Right hindlimb (tissue), 1 donor: ENCODE measurements around the gene COL1A2.

Experiments
- DNase-seq: peaks from one replicate; pipeline ENCODE4 v3.0.0-alpha.2; 2018

COL1A2 gene

DNA sequence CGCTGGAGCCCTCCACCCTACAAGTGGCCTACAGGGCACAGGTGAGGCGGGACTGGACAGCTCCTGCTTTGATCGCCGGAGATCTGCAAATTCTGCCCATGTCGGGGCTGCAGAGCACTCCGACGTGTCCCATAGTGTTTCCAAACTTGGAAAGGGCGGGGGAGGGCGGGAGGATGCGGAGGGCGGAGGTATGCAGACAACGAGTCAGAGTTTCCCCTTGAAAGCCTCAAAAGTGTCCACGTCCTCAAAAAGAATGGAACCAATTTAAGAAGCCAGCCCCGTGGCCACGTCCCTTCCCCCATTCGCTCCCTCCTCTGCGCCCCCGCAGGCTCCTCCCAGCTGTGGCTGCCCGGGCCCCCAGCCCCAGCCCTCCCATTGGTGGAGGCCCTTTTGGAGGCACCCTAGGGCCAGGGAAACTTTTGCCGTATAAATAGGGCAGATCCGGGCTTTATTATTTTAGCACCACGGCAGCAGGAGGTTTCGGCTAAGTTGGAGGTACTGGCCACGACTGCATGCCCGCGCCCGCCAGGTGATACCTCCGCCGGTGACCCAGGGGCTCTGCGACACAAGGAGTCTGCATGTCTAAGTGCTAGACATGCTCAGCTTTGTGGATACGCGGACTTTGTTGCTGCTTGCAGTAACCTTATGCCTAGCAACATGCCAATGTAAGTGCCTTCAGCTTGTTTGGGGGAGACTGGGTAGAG is at the start of gene COL1A2:
Gene COL1A2 (plus strand): TSS at position 459 of the 704 bp plus-strand sequence. CDS start 137 bp downstream, at position 596.
- DNase-seq = peak; percentile 98

DNA sequence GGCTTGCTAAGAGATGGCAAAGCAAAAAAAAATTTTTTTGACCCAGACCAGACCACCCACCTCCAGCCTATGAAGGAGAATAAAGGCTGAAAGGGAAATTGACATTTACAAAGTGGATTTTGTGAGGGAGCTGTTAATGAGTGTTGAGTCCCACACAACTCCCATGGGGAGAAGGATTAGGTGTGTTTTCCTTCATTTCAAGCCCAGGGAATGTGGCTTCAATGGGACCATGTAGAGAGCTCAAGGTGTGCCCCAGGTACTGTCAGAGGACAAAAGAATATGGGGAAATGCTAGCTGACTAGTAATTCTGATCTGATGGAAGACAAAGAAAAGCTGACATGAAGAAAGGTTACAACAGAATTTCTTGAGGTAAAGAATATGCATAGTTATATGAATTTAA is 48.8 kb upstream of the COL1A2 start:
- no peak for DNase-seq

- DNase-seq = peak; percentile 87
These were observed 46.6 kb upstream of the COL1A2 start for GRCh38 chr7:94348142-94348541.

DNA sequence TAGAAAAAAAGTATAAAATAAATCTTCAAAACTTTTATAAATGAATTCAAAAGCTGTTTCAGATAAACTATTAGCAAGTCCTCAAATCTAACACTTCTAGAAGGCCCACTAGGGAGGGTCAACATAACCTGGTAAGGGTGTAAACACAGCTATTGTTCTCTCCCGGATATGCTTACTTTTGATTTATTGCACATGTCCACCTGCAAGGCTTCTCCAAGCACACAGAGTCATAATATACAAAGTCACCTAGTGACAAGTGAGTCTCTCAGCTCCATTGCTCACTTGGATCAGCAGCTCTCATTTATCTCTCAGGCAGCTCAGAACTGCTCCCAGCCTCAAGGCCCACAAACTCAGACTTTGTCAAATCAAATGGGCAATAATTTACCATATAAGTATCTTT is 44.0 kb upstream of the COL1A2 start:
- no peak for DNase-seq

DNA sequence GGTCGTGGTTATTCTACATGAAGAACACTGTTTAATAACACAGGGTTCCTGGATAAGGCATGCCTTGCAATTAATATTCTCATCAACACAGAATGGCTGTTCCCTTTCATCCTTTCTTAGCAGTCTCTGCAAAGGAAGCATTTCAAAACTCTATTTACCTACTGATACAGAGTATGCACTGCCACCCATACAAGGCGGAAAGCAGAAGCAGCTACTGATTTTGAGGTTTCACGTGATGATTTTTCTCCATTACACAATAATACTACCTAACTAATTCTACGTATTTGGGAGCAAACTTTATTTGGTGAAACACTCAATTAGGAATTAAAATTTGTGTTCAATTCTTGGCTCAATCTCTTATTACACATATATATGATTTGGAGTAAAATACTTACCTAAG is 43.0 kb upstream of the COL1A2 start:
- DNase-seq = no peak

DNA sequence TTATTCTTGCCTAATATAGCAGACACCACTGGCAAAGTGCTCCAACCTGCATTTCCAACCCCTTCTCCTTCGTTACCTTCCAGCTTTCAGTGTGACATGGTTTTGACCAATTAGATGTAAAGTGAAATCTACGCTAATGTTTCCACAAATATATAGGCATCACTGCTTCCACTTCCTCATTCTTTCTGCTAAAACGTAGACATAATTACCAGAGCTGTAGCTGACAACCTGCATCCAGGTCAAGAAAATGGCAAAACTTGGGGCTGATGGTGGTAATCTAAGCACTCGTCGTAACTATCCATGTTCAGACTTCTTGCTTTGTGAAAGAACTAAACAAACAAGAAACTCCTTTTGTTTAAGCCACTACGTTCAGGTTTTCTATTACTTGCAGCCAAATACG is 41.8 kb upstream of the COL1A2 start:
- DNase-seq = no peak

DNA sequence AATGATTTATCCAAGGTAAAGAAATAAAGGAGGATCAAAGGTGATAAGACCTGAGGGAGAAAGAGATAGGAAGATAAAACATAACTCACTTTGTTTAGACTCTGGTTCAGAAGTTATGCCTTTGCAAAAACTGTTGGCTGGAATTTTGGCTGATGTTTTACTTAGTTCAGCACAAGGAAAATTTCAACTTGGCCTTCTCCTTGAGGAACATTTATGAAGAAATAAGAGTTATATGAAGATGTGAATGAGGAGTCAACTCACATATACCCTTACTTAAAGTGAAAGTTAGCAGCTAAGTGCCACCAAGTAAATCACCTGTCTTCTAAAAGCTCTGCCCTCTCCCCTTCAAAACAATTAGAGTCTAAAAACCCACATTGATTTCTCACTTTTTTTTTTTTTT is 39.7 kb upstream of the COL1A2 start:
- no peak for DNase-seq

DNA sequence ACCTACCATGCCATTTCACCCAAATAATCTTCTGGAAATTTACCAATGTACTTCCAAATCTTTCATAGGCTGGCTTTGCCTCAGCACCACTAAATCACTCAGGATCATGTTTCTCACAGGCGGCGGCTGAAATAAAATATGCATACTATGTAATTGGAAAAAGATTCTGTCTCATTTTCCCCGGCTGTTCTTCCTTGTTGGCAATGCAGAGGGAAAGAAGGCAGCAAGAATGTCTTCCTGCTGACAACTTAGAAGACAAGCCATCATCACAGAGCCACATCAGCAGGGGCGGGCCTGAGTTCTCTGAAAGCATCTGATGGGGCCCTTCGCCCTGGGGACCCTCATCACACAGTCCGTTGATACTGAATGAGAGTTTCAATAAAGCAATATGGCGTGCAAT is 39.2 kb upstream of the COL1A2 start:
- peak; percentile 72 for DNase-seq

DNA sequence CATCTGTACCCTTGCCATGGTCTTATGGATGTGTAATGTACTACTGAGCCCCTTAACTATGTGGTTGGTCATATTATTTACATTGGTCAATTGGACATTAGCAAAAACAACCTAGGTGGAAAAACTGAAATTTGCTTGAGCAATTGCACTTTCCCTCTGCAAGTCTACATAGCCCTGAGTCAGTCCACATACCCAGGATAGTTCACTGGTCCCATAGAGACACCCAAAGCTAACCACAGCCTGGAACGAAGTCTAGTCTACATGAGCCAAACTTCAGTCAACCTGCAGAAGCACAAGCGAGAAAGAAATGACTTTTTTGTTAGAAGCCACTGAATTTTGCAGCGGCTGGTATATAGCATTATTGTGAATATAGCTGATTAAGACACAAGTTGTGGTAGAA is 37.6 kb upstream of the COL1A2 start:
- no peak for DNase-seq

DNA sequence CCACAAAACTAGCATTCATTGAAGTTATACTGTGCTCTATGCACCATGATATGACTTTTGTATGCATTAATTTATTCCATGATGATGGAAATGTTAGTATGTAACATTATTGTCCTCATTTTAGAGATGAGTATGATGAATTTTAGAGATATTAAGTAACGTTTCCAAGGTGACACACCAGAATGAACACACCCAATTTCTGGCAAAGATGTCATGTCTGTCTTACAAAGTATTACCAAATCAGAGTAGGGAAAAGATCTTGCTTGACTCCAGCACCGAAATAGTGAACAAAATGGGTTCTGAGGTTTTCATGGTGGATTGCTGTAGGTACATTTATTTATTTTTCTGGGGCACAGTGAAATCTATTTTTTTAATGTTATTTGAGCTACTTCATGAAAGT is 33.8 kb upstream of the COL1A2 start:
- DNase-seq = no peak

DNA sequence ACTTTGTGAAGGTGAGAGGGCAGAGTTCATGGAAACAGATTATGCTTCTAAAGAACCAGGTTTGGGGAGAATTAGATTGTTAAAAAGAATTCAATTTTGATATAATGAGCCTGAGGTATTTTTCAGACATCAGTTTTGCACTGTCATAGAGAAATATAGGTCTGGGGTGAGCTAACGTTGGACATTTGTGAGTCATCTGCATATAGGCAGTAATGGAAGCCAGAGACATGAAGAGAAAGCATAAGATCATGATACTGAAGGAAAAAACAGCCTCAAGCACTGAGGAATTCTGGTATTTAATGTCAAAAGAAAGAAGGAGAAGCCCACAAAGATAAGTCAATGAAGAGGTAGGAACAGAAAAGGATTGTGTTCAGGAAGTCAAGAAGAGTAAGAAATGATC is 32.4 kb upstream of the COL1A2 start:
- no peak for DNase-seq

GRCh38 chr7:94364816-94365215 is 29.9 kb upstream of the COL1A2 start:
- no peak for DNase-seq

DNA sequence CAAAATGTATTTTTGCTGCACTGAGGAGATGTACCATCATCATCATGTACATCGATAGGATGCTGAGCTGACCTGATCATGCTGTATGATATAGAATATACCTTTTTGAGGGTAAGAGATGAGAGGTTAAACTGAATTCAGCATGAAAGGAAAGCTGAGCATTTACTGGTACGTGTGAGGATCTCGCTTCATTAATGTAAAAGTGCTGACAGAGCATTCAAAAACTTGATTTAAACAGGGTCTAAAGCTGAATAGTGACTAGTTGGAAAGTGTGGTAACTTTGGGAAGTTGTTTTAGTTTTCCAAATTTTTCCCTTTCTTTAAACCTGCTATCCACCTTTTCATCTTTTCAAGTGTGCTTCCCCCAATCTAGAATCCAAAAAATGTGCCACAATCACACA is 28.5 kb upstream of the COL1A2 start:
- DNase-seq = no peak

DNA sequence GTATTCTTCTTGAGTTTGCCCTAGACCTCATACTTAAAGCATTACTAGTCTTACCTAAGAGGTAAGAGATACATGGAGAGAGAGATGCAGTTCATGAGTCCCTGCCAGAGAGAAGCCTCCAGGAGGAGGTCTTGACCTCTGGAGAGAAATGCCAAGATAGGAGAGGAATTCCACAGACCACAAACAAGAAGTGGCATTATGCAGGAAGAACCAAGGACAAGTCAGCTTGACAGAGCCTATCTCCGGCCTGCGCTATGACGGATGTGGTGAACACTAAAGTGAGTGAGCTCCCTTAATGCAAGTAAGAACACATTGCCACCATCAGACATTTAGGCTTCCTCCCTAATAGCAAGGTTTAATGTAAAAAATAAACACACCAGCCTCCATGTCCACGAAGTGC is 27.9 kb upstream of the COL1A2 start:
- no peak for DNase-seq

- DNase-seq = peak; percentile 37
These were observed 26.7 kb upstream of the COL1A2 start for GRCh38 chr7:94367949-94368348.

DNA sequence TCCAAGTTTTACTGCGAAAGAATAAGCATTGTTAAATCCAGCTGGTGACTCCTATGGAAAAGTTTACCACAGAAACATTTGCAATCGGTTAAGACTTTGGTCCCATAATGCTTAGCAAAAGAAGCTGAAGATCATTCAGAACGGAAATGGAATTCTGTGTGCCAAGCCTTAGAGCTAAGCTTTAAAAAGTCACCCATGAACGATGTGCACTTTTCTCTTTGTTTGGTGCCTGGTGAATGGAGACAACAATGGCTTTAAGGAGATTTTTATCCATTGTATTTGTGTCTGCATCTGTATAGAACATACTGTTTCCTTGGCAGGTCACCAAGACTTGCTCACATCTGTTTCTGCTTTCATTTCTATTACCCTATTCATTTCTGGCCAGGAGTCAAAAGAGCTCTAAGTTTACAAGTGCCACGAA is 26.3 kb upstream of the COL1A2 start:
- peak; percentile 83 for DNase-seq

DNA sequence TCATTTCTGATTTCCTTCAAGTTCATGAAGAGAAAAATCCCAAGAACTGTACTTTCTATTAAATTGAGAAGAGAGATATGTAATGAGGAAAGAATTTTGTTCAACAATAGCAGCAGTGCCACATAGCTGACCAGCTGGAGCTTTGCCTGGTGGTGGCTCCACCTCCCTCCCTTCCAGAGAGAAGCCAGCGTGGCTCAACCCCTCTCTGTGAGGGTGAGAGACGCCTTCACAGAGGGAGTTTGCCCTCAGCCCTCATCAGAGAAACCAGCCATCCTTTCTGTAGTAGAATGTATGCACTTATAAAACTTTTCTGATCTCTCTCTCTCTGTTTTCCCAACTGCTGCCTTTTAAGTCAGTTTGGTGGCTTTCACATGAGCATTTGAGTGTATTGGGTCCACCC is 20.5 kb upstream of the COL1A2 start:
- DNase-seq = peak; percentile 93

DNA sequence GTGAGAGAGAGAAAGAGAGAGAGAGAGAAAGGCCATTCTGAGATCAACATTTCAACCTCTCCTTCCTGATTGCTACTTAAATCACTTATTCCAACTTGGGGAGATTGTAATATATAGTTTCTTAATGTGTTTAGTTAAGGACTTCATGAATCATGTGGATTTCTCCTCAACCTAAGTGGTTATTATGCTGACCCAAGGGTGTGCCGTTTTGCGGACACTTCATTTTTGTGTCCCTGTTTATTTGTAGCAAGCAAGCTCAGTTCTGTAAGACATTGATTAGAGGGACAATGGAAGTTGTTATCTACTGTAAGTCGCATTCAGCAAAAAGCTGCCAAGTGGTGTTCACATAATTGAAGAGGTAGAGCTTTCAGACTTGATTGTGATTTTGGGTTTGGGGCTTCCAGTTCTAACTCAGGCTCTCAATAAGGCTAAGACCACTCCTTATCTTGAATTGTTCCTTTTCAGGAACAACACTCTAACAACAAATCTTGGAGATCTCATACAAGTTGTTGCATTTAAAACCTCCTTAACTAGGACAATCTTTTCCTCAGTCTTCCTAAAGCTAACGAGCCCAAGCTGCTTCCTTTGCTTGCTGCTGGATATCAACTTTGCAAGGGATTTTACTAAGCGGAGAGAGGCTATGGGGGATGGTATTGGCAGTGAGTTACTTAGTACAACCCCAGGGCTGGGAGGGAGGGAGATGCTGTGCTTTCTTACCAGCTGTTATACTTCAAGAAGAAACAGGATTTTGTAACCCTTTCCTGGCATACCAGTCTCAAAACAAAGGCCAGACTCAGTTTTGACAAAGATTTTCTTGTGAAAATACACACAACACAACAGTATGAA is 19.8 kb upstream of the COL1A2 start:
- DNase-seq = peak; percentile 92

GRCh38 chr7:94375691-94376090 is 19.0 kb upstream of the COL1A2 start:
- peak; percentile 77 for DNase-seq

DNA sequence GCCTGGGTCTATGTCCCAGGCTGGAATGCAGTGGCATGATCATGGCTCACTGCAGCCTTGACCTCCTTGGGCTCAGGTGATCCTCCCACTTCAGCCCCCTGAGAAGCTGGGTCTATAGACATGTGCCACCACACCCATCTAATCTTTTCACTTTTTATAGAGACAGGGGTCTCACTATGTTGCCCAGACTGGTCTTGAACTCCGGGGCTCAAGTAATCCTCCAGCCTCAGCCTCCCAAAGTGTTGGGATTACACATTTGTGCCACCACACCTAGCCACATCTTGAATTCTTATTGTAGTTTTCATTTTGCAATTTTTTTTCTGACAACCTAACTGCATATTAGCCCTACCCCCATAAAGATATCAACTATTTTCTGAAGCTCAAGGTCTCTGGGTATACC is 18.4 kb upstream of the COL1A2 start:
- no peak for DNase-seq

GRCh38 chr7:94378356-94378755 is 16.3 kb upstream of the COL1A2 start:
- DNase-seq = no peak

DNA sequence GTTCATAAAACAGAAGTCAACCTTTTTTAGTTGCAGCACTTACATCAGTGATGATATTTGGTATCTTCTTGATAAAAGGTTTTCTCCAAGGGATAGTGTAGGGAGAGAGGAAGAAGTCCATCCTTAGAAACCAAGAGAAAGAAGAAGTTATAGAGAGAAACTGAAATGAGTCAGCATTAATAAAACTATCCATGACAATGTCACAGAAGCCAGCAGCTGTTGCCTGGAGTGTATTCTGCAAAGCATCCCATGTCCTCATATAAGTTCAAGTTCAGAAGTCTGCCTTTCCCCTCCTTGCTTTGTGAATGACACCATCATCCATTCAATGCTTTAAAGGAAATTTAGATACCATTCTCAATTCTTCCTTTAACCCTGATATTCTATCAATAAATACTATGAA is 14.4 kb upstream of the COL1A2 start:
- DNase-seq = no peak

DNA sequence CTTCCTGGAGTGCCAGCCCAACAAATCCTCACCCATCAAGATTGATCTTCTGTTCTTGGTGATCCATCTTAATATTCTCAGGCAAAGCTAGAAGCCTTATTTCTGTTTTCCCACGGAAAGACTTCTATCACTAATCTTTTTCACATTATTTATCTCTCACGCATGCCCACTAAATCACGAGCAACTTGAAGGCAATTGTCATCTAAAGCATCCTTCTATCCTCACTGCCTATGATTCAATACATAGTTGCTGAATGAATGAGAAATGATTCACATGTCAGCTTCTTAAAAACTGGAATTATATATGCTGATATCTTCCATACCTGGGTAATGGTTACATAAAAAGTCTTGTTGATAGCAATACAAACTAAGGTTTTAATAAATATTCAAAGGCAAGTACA is 12.6 kb upstream of the COL1A2 start:
- DNase-seq = no peak

DNA sequence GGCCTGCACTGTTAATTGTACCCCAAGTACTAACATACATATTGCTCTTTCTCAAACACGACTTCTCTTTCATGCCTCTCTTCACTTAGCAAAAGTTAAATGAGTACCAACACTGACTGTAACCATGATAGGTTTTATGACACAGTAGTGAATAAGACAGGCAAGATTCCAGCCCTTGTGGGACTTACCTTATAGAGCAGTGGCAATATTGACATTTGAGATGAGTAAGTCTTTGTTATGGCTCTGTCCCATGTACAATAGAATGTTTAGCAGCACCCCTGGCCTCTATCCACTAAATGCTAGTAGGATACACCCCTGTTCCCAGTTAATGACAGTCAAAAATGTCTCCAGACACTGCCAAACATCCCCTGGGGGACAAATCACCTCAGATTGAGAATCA is 11.9 kb upstream of the COL1A2 start:
- DNase-seq = no peak
